ENCODE data around the gene DSG3.

Gene DSG3

DNA sequence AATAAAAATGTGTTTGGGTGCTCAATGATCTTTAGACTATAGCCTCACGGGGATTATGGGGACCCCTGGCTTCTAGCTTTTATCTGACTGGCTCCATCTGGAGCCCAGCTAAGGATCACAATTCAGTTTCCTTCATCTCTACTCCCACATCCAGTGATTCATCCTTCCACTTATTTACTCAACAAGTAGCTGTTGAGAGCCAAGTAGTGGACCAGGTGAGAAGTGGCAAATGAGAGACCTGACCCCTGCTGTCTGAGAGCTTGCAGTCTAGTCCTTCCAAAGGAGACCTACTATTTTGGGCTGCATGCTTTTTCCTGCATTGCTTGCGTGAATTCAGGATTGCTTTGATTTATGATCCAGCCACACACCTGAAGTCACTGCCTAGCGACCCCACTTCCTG, 10.7 kb upstream of the DSG3 start:
- DNase-seq, result no peak

DNA sequence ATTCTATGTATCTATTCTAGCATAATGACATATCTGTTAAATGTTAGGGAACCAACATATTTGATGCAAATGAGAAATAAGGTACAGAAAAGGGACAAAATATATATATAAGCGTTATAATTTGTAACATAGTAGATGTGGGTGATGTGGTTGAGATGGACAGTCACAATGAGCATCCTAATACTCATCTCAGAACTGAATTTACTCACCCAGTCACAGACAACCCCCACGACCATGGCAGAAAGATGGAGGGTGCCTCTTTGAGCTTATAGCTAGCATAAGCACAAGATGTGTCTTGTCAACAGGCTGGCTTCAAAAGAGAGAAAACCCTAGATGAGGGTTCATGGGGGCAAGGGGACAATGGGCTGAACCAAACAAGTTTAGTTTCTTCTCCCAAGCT, 9.1 kb upstream of the DSG3 start:
- no peak for DNase-seq

DNA sequence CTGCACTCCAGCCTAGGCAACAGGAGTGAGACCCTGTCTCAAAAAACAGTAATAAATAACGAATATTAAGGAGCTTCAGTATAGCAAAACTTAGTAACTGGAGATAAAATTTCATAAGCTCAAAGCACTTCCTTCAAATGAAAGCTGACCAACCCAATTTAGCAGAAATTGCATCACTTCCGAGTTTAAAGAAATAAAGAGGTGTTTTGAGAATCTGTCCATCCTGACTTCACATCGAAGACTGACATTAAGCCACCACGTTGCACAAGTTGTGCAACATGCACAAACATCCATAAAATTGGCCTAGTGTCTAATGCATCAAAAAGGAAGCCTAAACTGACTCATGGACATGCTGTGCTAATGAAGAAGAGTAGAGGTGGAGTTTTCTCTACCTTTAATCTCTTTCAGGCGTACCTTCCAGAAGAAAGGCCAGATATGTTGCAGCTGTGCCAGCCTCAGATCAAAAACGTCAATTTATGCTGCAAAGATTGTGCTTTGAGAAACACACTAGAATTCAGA, 7.7 kb upstream of the DSG3 start:
- no peak for DNase-seq

DNA sequence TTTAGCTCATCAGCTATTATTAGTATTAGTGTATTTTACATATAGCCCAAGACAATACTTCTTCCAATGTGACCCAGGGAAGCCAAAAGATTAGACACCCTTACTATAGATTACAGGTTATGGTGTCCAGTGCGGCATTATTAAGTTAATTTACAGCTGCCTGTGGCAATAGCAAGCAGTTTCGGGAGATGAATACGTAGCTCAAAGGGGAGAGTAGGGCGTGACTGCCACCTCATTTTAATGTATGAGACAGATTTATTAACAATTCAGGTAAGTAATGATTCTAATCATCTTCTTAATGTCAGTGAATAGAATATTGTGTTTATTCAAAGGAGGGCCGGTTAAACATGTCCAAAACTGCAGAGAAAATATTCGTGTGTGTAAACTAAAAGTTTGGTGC, 6.8 kb upstream of the DSG3 start:
- DNase-seq, result no peak

DNA sequence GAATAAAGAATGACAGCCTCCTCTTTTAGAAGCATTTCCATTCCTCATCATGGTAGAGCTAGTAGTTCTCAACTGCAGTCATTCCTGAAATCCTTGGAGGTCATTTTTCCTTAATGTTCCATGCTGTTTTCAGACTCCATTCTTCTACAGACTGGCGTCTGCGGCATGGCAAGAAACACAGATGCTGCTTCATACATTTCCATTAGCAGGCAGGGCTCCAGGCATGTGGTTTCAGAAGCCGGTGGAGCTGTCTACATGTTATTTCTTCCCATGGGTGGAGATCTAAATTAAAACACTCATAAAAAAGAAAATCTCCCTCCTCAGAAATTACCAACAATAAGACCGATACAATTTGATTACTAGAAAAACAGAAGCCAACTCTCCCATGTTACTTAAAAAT, 6.0 kb upstream of the DSG3 start:
- DNase-seq, result no peak

DNA sequence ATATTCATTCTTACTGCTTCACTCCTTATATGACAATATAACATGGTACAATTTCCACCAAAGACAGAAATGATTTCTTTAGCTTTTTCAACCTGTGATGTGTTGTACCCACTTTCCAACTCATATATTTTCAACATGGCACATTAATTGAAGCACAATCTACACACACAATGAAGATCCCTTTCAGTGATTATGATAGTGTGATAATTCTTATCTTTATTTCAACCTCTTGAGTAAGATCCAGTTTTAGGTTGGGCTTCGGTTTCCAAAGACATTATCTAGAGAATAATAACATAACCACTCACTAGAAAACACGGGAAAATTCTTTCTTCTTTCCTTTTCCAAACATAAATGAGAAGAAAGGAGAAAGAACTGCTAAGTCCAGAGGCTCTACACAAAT, 3.4 kb upstream of the DSG3 start:
- no peak for DNase-seq

DNA sequence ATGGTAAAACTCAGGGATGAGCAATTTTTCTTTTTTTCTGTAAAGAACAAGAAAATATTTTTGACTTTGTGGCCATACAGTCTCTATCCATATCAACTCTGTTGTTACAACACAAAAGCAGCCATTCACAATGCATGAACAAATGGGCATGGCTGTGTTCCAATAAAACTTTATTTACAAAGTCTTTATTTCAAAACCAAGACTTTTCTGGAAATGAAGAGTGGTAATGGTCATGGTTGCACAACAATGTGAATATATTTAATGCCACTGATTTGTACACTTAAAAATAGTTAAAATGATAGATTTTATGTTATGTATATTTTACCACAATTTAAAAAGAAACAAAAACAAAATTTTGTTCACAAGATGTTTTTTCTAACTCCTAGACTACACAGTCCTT, 1.6 kb upstream of the DSG3 start:
- DNase-seq, result no peak

DNA sequence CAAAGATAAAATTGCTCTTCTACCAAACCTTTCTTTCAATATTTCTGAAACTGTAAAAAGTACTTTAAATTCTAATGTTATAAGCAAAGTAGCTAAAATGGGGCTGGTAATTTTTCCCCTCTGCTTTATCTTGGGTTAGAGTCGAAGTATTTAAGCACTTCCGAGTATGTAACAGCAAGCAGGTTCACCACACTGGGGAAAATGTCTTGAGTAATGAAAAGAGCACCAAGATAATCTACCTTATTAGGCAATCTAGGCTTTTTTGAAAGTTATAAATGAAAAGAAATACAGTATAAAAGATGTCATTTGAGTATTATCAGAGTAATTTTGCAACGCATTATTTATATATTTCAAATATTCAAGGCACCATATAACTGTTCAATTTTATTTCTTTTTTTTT, 687 bp upstream of the DSG3 start:
- no peak for DNase-seq

DNA sequence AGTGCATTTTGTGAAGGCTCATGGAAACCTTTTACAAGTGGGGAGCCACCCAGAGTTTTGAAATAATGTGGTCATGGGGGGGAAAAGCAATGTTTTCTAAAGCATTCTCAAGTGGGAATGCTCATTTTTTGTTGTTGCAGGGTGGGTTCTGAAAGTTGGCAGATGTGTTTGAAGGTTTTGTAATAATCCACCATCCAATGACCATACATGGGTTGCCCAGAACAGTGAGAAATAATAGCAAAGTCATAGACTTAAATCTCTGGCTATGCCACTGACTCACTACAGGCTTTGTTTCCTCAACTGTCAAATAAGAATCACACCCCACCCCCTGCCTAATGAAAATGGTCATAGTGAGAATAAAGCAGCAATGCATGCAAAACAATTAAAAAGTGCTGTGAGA, 2.9 kb downstream of the DSG3 start:
- no peak for DNase-seq

DNA sequence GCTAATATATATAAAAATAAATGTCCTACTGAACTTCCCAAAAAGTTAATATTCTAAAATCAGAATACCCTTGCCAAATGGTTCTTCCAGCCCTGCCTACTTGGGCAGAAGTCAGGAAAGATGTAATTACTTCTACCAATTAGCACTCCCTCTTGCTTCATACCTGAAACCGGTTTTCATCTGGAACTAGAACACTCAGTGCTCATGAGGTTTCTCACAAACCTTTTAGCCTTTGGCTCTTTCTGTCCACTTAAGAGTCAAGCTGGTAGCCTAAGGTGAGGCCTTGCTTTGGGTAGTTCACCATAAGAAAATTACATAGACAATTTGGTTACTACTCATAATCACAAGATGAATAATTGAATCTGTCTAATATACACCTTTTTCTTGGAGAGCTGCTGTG, 4.1 kb downstream of the DSG3 start:
- no peak for DNase-seq

DNA sequence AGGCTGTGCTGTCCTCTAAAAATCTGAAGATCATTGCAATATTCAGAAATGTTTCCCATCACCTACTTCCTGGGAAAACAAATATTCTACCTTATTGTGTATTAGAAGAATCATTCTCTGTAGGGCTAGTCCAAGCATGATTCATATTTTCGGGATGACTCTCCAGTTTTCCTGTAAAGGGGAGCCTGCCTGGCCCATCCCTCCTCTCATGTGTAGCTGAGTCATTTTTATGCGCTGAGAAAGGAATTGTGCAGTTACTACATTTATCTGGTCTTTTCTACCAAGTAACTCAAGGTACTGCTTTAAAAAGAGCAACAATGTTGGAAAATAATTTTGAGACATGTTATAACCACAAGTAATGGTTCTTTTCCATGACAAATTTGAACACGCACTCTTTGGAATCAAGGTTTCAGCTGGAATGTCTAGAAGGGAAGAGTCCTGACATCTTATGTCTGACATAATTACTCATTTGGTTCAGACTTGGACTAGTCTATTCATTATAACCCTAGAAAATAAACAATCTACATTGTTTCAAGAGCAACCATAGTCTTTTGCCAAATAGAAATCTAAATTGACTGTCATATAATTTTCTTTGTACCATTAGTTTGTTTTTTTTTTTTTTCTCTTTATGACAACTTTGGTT, 6.6 kb downstream of the DSG3 start:
- DNase-seq, result no peak

DNA sequence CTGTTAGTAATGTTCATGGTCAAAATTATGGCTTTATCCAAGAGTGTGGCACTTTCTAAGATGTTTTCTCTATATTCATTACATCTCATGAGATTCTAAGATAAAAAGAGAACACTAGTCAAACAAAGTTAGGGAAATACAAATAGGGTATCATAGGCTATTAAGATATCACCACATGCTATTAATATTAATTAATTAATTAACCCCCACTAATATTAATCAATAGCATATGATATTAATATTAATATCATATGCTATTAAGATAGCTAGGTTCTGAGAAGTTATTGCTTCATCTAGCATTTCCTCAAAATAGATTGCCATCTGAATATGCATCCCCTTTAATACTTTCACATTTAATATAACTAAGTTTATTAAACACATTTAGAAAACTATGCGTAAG, 22.1 kb downstream of the DSG3 start:
- no peak for DNase-seq

DNA sequence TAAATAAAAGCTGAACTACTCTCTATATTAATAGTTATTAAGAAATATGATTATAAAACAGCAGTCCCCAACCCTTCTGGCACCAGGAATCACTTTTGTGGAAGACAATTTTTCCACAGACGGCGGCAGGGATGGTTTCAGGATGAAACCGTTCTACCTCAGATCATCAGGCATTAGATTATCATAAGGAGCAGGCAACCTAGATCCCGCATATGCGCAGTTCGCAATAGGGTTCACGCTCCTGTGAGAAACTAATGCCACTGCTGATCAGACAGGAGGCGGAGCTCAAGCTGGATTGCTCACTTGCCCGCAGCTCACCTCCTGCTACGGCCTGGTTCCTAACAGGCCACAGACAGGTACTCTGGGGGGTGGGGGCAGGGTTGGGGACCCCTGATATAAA, 31.1 kb downstream of the DSG3 start:
- no peak for DNase-seq

DNA sequence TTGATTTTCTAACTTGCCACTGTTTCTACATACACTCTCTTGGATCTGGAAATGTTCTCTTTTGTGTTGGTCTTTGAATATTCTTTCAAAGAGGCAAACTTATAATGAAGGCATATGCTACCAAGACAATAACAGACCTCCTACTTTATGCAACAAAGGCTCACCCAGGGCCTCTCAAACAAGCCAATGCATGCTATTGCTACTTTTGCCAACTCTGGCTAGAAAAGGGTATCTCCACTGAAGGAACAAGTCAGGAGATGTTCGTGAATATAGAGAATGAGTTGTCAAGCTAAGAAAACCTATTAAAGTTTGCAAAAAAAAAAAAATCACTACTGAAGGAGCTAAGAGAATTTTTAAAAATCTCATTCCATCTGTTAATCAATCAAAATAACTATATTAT, 34.5 kb downstream of the DSG3 start:
- no peak for DNase-seq

DNA sequence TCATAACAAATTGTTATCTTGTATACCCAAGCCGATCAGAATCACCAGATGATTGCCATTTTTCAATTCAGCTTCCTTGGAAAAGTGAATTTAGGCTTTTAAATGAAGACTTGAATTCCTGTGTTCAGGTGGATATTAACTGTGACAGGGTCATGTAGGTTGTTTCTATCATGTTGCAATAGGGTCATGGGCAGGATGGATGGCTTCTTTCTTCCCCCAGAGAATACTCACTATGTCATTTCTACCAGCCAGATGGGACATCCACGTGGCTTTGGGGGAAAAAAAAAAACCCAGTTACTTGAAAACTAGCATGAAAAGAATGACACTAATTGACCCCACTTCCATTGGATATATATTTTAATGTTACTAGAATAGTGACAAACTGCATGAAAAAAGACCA, 35.9 kb downstream of the DSG3 start:
- DNase-seq, result no peak

DNA sequence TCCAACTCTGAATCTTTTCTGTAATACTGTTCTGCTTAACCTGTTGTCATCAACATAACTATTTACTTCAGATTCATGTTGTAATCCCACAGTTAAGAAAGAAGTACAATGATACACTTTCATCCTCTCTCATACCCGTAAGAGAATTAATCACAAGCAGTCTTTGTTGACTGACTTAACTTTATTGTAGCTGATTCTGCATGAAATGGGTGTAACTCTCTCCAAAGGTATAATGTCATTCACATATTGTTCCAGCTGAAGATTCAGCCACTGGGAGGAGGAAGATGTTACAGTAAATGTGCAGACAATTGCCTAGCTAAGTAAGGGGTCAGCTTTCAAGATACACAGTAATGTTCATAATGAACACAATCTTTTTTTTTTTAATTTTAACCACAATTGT, 36.9 kb downstream of the DSG3 start:
- no peak for DNase-seq

DNA sequence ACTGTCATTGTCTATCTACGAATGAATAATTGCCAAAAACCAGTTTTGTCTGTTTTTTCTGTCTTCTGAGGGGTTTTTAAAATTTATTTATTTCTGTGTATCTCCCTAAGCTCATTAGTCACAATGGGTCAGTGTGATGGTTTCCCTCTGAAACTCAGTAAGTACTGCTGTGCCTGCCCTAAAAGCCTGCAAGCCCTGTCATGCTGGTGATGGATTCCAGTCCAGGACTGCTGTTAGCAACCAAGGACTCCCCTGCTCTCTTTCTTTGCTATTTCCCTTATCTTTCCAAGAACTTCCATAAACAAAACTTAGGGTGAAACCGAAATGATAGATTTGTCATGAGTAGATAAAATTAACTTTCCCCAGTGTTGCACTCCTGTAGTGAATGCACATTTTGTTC, 38.6 kb downstream of the DSG3 start:
- no peak for DNase-seq

DNA sequence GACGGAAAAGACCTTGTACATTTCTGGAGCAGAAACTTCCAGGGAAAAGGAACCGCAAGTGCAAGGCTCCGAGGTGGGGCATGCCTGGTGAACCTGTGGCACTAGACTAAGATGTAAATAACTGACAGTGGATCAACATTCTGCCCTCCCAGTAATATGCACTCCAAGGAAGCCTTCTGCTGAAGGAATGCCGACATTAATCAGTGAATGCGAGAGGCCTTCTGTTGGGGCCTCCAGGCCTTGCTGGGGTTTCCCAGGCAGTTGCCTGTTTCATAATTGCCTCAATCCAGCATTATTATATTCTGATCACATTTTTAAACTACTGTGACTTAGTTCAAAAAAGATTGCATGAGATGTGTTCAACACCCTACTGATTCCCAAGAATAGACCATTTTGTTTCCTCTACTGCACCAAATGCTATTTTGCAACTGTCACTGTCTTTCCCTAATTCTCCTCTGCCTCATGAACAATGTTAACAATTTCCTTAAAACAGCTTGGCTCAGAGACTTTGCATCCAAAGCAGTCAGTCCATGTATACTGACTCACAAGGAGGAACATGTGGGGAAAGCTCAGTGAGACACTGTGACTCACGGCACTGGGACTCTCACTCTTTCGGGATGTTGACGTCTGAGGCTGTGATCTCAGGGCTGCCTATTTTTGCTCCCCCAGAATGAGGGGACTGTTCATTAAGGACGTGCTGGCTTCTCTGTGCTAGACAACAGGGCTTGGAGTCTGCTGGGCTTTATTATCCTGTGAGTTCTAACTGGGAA, 39.9 kb downstream of the DSG3 start:
- DNase-seq, result no peak

DNA sequence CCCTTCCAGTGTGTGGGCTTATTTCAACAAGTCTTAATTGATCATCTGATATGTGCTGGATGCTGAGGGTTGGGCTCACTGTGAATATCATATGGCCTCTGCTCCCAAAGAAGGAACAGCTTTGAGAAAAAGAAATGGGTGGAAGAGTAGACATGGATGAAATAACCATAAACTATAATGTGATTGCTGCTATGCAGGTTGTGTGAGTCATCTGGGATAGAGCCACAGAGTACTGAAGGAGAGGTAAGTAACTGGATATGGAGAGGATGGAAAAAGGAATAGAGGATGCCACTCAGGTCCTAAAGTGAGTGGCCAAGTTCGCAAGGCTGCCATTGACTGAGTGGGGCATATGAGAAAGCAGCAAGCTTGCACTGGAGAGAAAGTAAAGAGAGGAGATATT, 41.8 kb downstream of the DSG3 start:
- DNase-seq, result no peak

DNA sequence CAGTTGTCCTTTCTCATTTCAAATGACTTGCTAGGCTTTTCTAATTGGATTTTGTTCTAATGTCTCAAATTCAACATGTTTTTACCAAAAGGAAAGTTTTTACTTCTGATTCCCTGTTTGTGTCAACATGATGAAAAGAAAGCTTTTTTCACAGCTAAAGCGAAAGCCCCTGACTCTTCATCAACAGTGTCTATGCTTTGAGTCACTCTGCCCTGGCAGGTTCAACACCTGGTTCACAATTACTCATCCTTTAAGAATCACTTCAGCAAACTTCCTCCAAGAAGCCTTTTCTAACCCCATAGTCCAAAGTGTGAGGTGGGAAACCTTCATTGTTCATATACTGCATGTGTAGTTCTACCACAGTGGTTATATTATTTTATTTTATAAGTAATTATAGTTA, 42.8 kb downstream of the DSG3 start:
- DNase-seq, result no peak

DNA sequence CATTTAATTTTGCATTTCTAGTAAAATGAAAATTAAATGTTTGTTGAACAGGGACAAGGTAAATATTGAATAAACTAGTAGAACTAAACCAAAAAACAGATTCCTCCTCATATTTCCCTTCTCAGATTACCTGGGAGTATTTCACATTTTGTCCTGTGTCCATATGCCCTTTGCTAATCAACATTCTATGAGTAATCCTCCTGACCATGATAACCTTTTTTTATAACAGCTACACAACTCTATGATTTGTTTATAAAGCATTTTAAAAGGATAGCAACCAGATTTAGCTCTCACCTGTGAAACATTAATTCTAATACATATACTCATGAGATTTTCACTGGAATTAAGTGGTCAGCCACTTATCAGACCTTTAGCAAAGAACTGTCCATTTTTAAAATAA, 43.3 kb downstream of the DSG3 start:
- DNase-seq, result no peak

DNA sequence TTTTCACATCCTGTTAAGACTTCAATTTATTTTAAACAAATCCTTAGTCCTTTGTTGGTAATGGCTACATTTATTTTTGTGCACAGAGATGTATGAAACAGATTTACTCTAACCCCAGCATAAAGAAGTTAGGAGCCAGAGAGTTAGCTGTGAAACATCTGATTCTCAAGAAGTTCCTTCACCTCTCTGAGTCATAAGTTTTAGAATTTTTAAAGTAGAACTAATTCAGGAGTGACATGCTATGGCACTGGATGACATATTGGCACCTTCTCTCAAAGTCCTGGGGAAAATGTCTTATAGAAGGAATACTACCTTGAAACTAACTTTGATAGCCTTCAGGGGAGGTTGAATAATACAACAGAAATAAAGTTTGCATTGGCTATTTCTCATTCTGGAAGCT, 44.0 kb downstream of the DSG3 start:
- no peak for DNase-seq

DNA sequence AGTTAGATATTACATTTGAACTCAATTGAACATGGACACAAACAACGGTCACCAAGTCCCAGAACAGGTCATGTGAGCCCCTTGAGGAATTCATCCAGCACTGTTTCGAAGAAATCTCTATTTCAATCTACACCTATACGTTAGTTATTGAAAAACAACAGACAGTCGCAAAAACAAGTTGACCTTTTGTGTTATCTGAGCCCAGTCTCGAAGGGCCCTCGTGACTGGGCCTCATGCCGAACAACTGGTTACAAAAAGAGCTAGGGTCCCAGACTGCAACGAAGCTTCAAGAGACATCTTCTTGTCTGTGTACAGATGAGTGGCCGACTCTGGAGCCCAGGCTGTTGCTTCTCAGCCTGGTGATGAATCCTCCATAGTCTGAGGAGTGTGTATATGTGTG, 45.1 kb downstream of the DSG3 start:
- DNase-seq, result no peak

DNA sequence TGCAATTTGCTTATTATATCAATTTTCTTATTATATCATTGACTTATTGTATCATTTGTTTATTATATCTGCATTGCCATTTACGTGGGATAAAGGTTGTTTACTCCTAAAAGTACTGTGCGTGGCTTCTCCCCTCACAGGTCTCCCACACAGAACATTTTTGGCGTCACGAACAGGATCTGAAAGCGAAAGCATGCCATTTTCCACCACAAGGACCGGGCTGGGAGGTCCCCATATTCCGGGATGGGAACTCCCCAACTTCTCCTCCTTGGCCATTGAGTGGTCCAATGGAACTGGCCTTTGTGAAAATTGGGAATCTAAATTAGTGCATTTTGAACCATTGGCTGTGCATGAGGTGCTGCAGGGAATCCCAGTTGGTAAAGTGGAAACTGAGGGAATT, 45.6 kb downstream of the DSG3 start:
- DNase-seq, result no peak

DNA sequence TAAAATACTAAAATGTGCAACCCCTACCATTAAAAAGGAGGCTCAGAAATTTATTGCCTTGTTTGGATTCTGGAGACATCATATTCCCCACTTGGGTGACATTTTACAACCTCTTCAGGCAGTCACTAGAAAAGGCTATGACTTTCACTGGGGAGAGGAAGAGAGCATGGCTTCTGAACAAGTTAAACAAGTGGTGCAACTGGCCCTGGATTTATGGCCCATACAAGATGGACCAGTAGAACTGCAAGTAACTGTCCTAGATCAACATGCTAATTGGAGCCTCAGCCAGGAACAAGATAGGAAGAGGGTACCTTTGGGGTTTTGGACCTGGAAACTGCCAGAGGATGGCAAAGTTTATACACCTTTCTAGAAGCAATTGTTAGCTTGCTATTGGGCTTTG, 46.4 kb downstream of the DSG3 start:
- DNase-seq, result no peak
